SK-N-SH (cell line): ENCODE data around the gene JKAMP. TPM values are rescaled to one million over a fixed set of nuclear protein-coding genes. Genes with fewer than 3 reads are reported as not detected.

Source experiments
- CTCF ChIA-PET: fragments of 300-600, 350-600 bp; formaldehyde crosslinking; extraction: SDS; loops from one replicate; lab custom pipeline; 2021; lab: Yijun Ruan, JAX
- POLR2A ChIA-PET: fragments of 350-600 bp; sonication (Branson Sonifier 250); formaldehyde crosslinking; extraction: SDS; loops from one replicate; lab custom pipeline; 2020; ENCODE audit warnings: antibody characterized with exemption, inconsistent platforms; lab: Yijun Ruan, JAX
- DNase-seq: peaks from one replicate; pipeline ENCODE4 v3.0.0; 2012
- H2AFZ ChIP-seq: fragments of 200-600 bp; sonication (generic); 2 replicates; pipeline ENCODE4 v1.8.1; 2016; ENCODE audit warnings: antibody characterized with exemption, mild to moderate bottlenecking, low read depth
- H3F3A ChIP-seq: fragments of 200-600 bp; sonication (generic); replicated peaks from 2 replicates; pipeline ENCODE3; 2016; ENCODE audit warnings: antibody characterized with exemption, mild to moderate bottlenecking; ENCODE audit not compliant: insufficient read depth
- H3K27ac ChIP-seq, 2 experiments: fragments of 200-500 bp in 1 of 2; fragments of 200-600 bp in 1 of 2; sonication (Bioruptor generic) in 1 of 2; sonication (generic), shearing (Covaris generic) in 1 of 2; 2 replicates each; pipeline versions ENCODE4 v1.5.1 to v1.6.1; 2014 to 2016; ENCODE audit warnings: low read depth in 2 of 2, inconsistent platforms in 1 of 2, low read length in 1 of 2, mild to moderate bottlenecking in 1 of 2, mixed read lengths in 1 of 2
- H3K27me3 ChIP-seq: fragments of 200-600 bp; sonication (generic), shearing (Covaris generic); 2 replicates; pipeline ENCODE4 v1.6.1; 2016; ENCODE audit warnings: mixed run types; ENCODE audit not compliant: insufficient read depth
- H3K36me3 ChIP-seq, 2 experiments: fragments of 200-500 bp in 1 of 2; fragments of 200-600 bp in 1 of 2; sonication (Bioruptor generic) in 1 of 2; sonication (generic) in 1 of 2; replicated peaks in 1 of 2; 2 replicates each; pipeline versions ENCODE3 to v1.5.1; 2014 to 2016; ENCODE audit warnings: low read length in 1 of 2, mild to moderate bottlenecking in 1 of 2; ENCODE audit not compliant: insufficient read depth in 2 of 2, control insufficient read depth in 1 of 2
- H3K4me1 ChIP-seq, 2 experiments: fragments of 200-500 bp in 1 of 2; fragments of 200-600 bp in 1 of 2; sonication (Bioruptor generic) in 1 of 2; sonication (generic), shearing (Covaris generic) in 1 of 2; 2 replicates each; pipeline versions ENCODE4 v1.5.1 to v1.6.1; 2014 to 2016; ENCODE audit warnings: low read depth in 1 of 2, low read length in 1 of 2, mixed run types in 1 of 2; ENCODE audit not compliant: insufficient read depth in 2 of 2, control insufficient read depth in 1 of 2
- H3K4me2 ChIP-seq: fragments of 200-600 bp; sonication (generic), shearing (Covaris generic); 2 replicates; pipeline ENCODE4 v1.6.1; 2017; ENCODE audit warnings: mixed run types
- H3K4me3 ChIP-seq, 2 experiments: fragments of 200-500 bp in 1 of 2; fragments of 200-600 bp in 1 of 2; sonication (Bioruptor generic) in 1 of 2; sonication (generic), shearing (Covaris generic) in 1 of 2; 2 replicates each; pipeline versions ENCODE4 v1.5.1 to v1.8.1; 2014 to 2016; ENCODE audit warnings: low read depth in 2 of 2, inconsistent platforms in 1 of 2, low read length in 1 of 2, mild to moderate bottlenecking in 1 of 2, mixed read lengths in 1 of 2, moderate library complexity in 1 of 2
- H3K79me2 ChIP-seq: fragments of 200-600 bp; sonication (generic); 2 replicates; pipeline ENCODE4 v1.8.1; 2017; ENCODE audit warnings: mild to moderate bottlenecking; ENCODE audit not compliant: insufficient read depth
- H3K9ac ChIP-seq: fragments of 200-600 bp; sonication (generic); 2 replicates; pipeline ENCODE4 v1.6.1; 2017; ENCODE audit warnings: mixed run types
- H3K9me2 ChIP-seq: fragments of 200-600 bp; sonication (generic); 2 replicates; pipeline ENCODE4 v1.6.1; 2017; ENCODE audit warnings: mixed run types
- H3K9me3 ChIP-seq: fragments of 200-600 bp; sonication (generic); 2 replicates; pipeline ENCODE4 v1.6.1; 2017; ENCODE audit warnings: mixed run types, mild to moderate bottlenecking, moderate library complexity
- H4K20me1 ChIP-seq: fragments of 200-600 bp; sonication (generic); 2 replicates; pipeline ENCODE4 v1.6.1; 2017; ENCODE audit warnings: mild to moderate bottlenecking, mixed run types; ENCODE audit not compliant: insufficient read depth
- GABPA ChIP-seq: IDR thresholded peaks from 2 replicates; pipeline ENCODE4 v1.4.0; 2012; ENCODE audit warnings: low read depth, mild to moderate bottlenecking
- MEF2A ChIP-seq: IDR thresholded peaks from 2 replicates; pipeline ENCODE4 v1.4.0; 2012; ENCODE audit warnings: low read depth, borderline replicate concordance
- NRF1 ChIP-seq: IDR thresholded peaks from 2 replicates; pipeline ENCODE4 v1.6.1; 2012; ENCODE audit warnings: low read depth, mild to moderate bottlenecking, low read length
- RAD21 ChIP-seq: IDR thresholded peaks from 2 replicates; pipeline ENCODE4 v1.6.1; 2012; ENCODE audit warnings: mild to moderate bottlenecking, low read length
- RCOR1 ChIP-seq: fragments of 150-350 bp; IDR thresholded peaks from 2 replicates; pipeline ENCODE4 v1.6.1; 2017; ENCODE audit warnings: antibody characterized with exemption, low read length
- RFX5 ChIP-seq: IDR thresholded peaks from 2 replicates; pipeline ENCODE4 v1.6.1; 2012; ENCODE audit warnings: mild to moderate bottlenecking, improper control_type of control experiment, low read length
- RXRA ChIP-seq: IDR thresholded peaks from 2 replicates; pipeline ENCODE4 v1.4.0; 2012; ENCODE audit warnings: low read depth, mild to moderate bottlenecking, borderline replicate concordance
- TCF12 ChIP-seq: IDR thresholded peaks from 2 replicates; pipeline ENCODE4 v1.4.0; 2012
- TEAD4 ChIP-seq: IDR thresholded peaks from 2 replicates; pipeline ENCODE4 v1.4.0; 2012; ENCODE audit warnings: mild to moderate bottlenecking, borderline replicate concordance; ENCODE audit not compliant: insufficient read depth
- USF2 ChIP-seq: fragments of 150-350 bp; IDR thresholded peaks from 2 replicates; pipeline ENCODE4 v1.6.1; 2017; ENCODE audit warnings: antibody characterized with exemption, low read length, low read depth, borderline replicate concordance
- WGBS: methylation state at CpG from one replicate; pipeline ENCODE4 v1.1.6; 2017; ENCODE audit warnings: low lambda C conversion rate; 5-methylcytosine and 5-hydroxymethylcytosine counted together
- polyA plus RNA-seq, 3 experiments: library from polyadenylated mRNA; depleted of rRNA; stranded (reverse); fragments of >200 nt; gene quantifications; 2 replicates each; pipeline ENCODE4 v1.2.3, GENCODE V29; 2012
- TF ChIP-seq, protein P1 (sequence below): fragments of 200-600 bp; sonication (generic); IDR thresholded peaks from 2 replicates; pipeline ENCODE4 v1.6.1; 2017; ENCODE audit warnings: antibody characterized with exemption, mild to moderate bottlenecking, moderate library complexity

The JKAMP gene
- polyA plus RNA-seq, 1 of the 3 experiments (the other 2 are of a cell fraction), result 95.4 TPM

DNA sequence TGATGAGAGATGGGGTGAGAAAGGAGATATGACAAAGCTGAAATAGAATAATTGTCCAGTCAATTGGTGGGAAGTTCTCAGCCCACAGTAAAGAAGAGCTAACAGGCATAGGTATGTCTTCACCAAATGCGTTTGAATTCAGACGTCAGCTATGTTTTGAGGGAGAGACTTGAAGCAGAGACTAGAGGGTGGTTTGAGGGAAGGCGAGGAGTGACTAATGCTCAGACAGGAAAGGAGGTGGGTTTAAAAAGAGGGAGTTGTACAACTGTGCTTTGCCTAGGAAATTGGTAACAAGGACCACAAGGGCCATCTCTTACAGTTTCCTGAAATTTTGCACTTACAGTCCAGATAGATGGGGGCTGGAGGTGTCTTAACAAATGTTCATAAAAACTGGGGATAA, 6.4 kb downstream of the JKAMP start:
- TF ChIP-seq TCF12, result no peak
- H3K36me3 ChIP-seq, result peaks cover 74 to 82% of the 10 kb centered on the region in 2 experiments
- no peak overlapping the region for H2AFZ ChIP-seq
- H3K9me2 ChIP-seq, result no peaks in the 10 kb centered on the region; the same call in 1 of the 2 replicates
- H3K4me3 ChIP-seq, result no peak overlapping the region
- H3K27ac ChIP-seq, result no peak overlapping the region
- no peaks in the 10 kb centered on the region for H3K9me3 ChIP-seq
- no peak overlapping the region for H3K9ac ChIP-seq
- H3K79me2 ChIP-seq, result peaks cover 83% of the 10 kb centered on the region
- peaks cover 5% of the 10 kb centered on the region; the same call in 1 of the 2 replicates for H4K20me1 ChIP-seq
- ChIA-PET POLR2A (interaction anchor here (1.1 kb wide), 1 partner anchor 13 kb away, joined by 3 read pairs; no protein-coding TSS in a partner anchor), CTCF (interaction anchor here (1.5 to 4.3 kb wide), 4 partner anchors 17 to 86 kb away, joined by 3 to 15 read pairs (median 8); partner anchors contain the start of gene CCDC175)
- H3K27me3 ChIP-seq, result no peaks in the 10 kb centered on the region
- peaks cover 7% of the 10 kb centered on the region for H3F3A ChIP-seq
- peaks cover 4 to 5% of the 10 kb centered on the region in 2 experiments; a peak in 2 of 4 replicates for H3K4me1 ChIP-seq
- 96% methylated on average over 3 of the region's 3 CpGs for WGBS
- no peak overlapping the region for H3K4me2 ChIP-seq
- no peak for DNase-seq

DNA sequence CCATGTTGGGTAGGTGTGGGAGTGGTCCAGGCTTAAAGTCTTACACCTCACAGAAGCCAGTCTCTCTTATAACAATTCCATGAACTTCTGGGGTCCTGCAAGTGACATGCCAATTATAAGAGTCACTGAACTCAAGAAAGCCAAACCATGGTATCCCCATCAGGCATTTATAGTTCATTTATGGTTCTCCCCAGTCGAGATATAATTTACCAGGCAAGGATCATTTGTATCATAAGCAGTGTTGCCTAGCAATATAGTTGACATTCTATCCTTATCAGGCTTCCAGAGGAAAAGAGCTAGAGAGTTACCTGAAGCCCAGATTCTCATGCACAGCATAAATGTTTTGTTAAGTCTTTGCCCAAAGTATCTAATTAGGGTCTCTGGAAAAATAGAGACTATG, 8.1 kb downstream of the JKAMP start:
- peaks cover 67% of the 10 kb centered on the region for H3K79me2 ChIP-seq
- no peak overlapping the region for H2AFZ ChIP-seq
- H3K9me2 ChIP-seq, result no peaks in the 10 kb centered on the region; the same call in 1 of the 2 replicates
- POLR2A ChIA-PET, result no interaction called here
- H3K9ac ChIP-seq, result no peak overlapping the region
- no peaks in the 10 kb centered on the region for H3K9me3 ChIP-seq
- H3F3A ChIP-seq, result peaks cover 7% of the 10 kb centered on the region
- no peaks in the 10 kb centered on the region for H3K27me3 ChIP-seq
- no peaks in the 10 kb centered on the region for H3K4me1 ChIP-seq
- no peak overlapping the region for H3K27ac ChIP-seq
- peaks cover 78 to 86% of the 10 kb centered on the region in 2 experiments for H3K36me3 ChIP-seq
- 58% methylated on average over 1 of the region's 1 CpG for WGBS
- H3K4me3 ChIP-seq, result no peak overlapping the region
- peaks cover 5% of the 10 kb centered on the region; the same call in 1 of the 2 replicates for H4K20me1 ChIP-seq
- DNase-seq, result no peak
- TF ChIP-seq TEAD4 (no peak), MEF2A (no peak), GABPA (no peak), RAD21 (no peak), RXRA (no peak), TCF12 (no peak), NRF1 (no peak), RFX5 (no peak), RCOR1 (no peak), USF2 (no peak)
- TF ChIP-seq, protein P1, sequence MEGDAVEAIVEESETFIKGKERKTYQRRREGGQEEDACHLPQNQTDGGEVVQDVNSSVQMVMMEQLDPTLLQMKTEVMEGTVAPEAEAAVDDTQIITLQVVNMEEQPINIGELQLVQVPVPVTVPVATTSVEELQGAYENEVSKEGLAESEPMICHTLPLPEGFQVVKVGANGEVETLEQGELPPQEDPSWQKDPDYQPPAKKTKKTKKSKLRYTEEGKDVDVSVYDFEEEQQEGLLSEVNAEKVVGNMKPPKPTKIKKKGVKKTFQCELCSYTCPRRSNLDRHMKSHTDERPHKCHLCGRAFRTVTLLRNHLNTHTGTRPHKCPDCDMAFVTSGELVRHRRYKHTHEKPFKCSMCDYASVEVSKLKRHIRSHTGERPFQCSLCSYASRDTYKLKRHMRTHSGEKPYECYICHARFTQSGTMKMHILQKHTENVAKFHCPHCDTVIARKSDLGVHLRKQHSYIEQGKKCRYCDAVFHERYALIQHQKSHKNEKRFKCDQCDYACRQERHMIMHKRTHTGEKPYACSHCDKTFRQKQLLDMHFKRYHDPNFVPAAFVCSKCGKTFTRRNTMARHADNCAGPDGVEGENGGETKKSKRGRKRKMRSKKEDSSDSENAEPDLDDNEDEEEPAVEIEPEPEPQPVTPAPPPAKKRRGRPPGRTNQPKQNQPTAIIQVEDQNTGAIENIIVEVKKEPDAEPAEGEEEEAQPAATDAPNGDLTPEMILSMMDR, result no peak
- CTCF ChIA-PET, result interaction anchor here (1.4 to 4.3 kb wide), 3 partner anchors 15 to 84 kb away, joined by 5 to 15 read pairs (median 12); partner anchors contain the start of gene CCDC175
- H3K4me2 ChIP-seq, result no peak overlapping the region
